H1 (cell line): ENCODE measurements around the gene MYH9. TPM values are rescaled to one million over a fixed set of nuclear protein-coding genes. Genes with fewer than 3 reads are reported as not detected.

Experiments used
- CTCF ChIA-PET: fragments of 300-600 bp; sonication (Branson Sonifier 250); formaldehyde crosslinking; loops from one replicate; lab custom pipeline; 2021; ENCODE audit not compliant: partially characterized antibody; lab: Charles Lee
- POLR2A ChIA-PET: fragments of 300-600 bp; sonication (Branson Sonifier 250); formaldehyde crosslinking; loops from one replicate; lab custom pipeline; 2021; ENCODE audit warnings: inconsistent platforms; ENCODE audit not compliant: partially characterized antibody; lab: Charles Lee
- DNase-seq, 2 experiments: peaks; one replicate each; pipeline versions ENCODE4 v3.0.0 to v3.0.0-alpha.2; 2010 to 2022; ENCODE audit warnings: low spot score in 2 of 2, low read depth in 1 of 2, mixed read lengths in 1 of 2
- FAIRE-seq: peaks from 2 replicates; lab custom pipeline; 2011; peaks lifted over from hg19 to GRCh38; lab: Jason Lieb, UNC
- H2AFZ ChIP-seq: 2 replicates; pipeline ENCODE4 v1.8.1; 2012; ENCODE audit warnings: low read length, inconsistent platforms
- H2AK5ac ChIP-seq: 2 replicates; pipeline ENCODE4 v1.6.1; 2013; ENCODE audit warnings: low read depth, low read length
- H2BK120ac ChIP-seq: replicated peaks from 2 replicates; pipeline ENCODE3; 2013; ENCODE audit warnings: low read depth, low read length, inconsistent platforms
- H2BK12ac ChIP-seq: 2 replicates; pipeline ENCODE4 v1.6.1; 2013; ENCODE audit warnings: low read depth, low read length
- H2BK15ac ChIP-seq: 2 replicates; pipeline ENCODE4 v1.6.1; 2013; ENCODE audit warnings: low read length
- H2BK20ac ChIP-seq: 2 replicates; pipeline ENCODE4 v1.6.1; 2013; ENCODE audit warnings: low read length
- H2BK5ac ChIP-seq: 2 replicates; pipeline ENCODE4 v1.6.1; 2013; ENCODE audit warnings: low read depth, low read length
- H3K14ac ChIP-seq: 2 replicates; pipeline ENCODE4 v1.6.1; 2013; ENCODE audit warnings: inconsistent platforms; ENCODE audit not compliant: insufficient read length
- H3K18ac ChIP-seq: 2 replicates; pipeline ENCODE4 v1.6.1; 2013; ENCODE audit warnings: low read length; ENCODE audit errors: extremely low read depth
- H3K23ac ChIP-seq: 2 replicates; pipeline ENCODE4 v1.6.1; 2013; ENCODE audit warnings: inconsistent platforms; ENCODE audit not compliant: insufficient read length
- H3K23me2 ChIP-seq: 2 replicates; pipeline ENCODE4 v1.6.1; 2013; ENCODE audit warnings: low read depth, low read length
- H3K27ac ChIP-seq: 2 replicates; pipeline ENCODE4 v1.6.1; 2011; ENCODE audit warnings: low read depth, low read length, inconsistent platforms
- H3K27me3 ChIP-seq, 4 experiments: replicated peaks in 1 of 4; 1 replicate in 1 of 4; 2 replicates in 3 of 4; pipeline versions ENCODE4 v1.6.1 to v1.8.1; 2011 to 2013; ENCODE audit warnings: low read length in 3 of 4, mild to moderate bottlenecking in 3 of 4, inconsistent platforms in 2 of 4, mixed read lengths in 2 of 4, moderate library complexity in 1 of 4; ENCODE audit not compliant: control insufficient read depth in 3 of 4, insufficient read depth in 3 of 4; ENCODE audit errors: extremely low read depth in 1 of 4
- H3K36me3 ChIP-seq, 4 experiments: 2 replicates each; pipeline versions ENCODE4 v1.6.1 to v1.8.1; 2011 to 2013; ENCODE audit warnings: mild to moderate bottlenecking in 4 of 4, low read length in 3 of 4, moderate library complexity in 2 of 4, control low read depth in 1 of 4, inconsistent platforms in 1 of 4; ENCODE audit not compliant: insufficient read depth in 4 of 4, control insufficient read depth in 2 of 4
- H3K4ac ChIP-seq: replicated peaks from 2 replicates; pipeline ENCODE3; 2013; ENCODE audit warnings: low read length, low read depth, mixed read lengths, inconsistent platforms; ENCODE audit not compliant: insufficient read length
- H3K4me1 ChIP-seq, 4 experiments: replicated peaks in 1 of 4; 1 replicate in 1 of 4; 2 replicates in 3 of 4; pipeline versions ENCODE4 v1.6.1 to v1.8.1; 2011 to 2013; ENCODE audit warnings: low read length in 3 of 4, inconsistent platforms in 2 of 4, mixed read lengths in 1 of 4; ENCODE audit not compliant: insufficient read depth in 4 of 4, control insufficient read depth in 3 of 4
- H3K4me2 ChIP-seq, 2 experiments: 2 replicates each; pipeline versions ENCODE4 v1.6.1 to v1.8.1; 2011 to 2013; ENCODE audit warnings: low read depth in 2 of 2, low read length in 2 of 2, control low read depth in 1 of 2, inconsistent platforms in 1 of 2, mild to moderate bottlenecking in 1 of 2; ENCODE audit not compliant: insufficient read depth in 1 of 2
- H3K4me3 ChIP-seq, 4 experiments: fragments of 200-600, 300-600 bp in 1 of 4; sonication (generic), shearing (Covaris generic), sonication (Bioruptor Twin) in 1 of 4; 2 replicates each; pipeline versions ENCODE4 v1.5.1 to v1.8.1; 2011 to 2016; ENCODE audit warnings: low read length in 4 of 4, low read depth in 3 of 4, control low read depth in 2 of 4, inconsistent platforms in 2 of 4, mild to moderate bottlenecking in 2 of 4, mixed read lengths in 1 of 4, moderate library complexity in 1 of 4; ENCODE audit not compliant: insufficient read depth in 2 of 4; ENCODE audit errors: extremely low read depth in 1 of 4
- H3K56ac ChIP-seq: replicated peaks from 2 replicates; pipeline ENCODE3; 2013; ENCODE audit warnings: low read depth, mild to moderate bottlenecking, mixed read lengths, low read length, inconsistent platforms; ENCODE audit not compliant: insufficient read length
- H3K79me1 ChIP-seq: 2 replicates; pipeline ENCODE4 v1.6.1; 2013; ENCODE audit warnings: low read depth, low read length, control low read depth
- H3K79me2 ChIP-seq, 2 experiments: 2 replicates each; pipeline versions ENCODE4 v1.6.1 to v1.8.1; 2012 to 2013; ENCODE audit warnings: low read length in 2 of 2, mild to moderate bottlenecking in 2 of 2, inconsistent platforms in 1 of 2; ENCODE audit not compliant: insufficient read depth in 2 of 2, control insufficient read depth in 1 of 2
- H3K9ac ChIP-seq, 4 experiments: replicated peaks in 1 of 4; 1 replicate in 1 of 4; 2 replicates in 3 of 4; pipeline versions ENCODE4 v1.6.1 to v1.8.1; 2011 to 2013; ENCODE audit warnings: low read depth in 3 of 4, low read length in 3 of 4, control low read depth in 2 of 4, mild to moderate bottlenecking in 2 of 4, moderate library complexity in 2 of 4, inconsistent platforms in 1 of 4; ENCODE audit errors: extremely low read depth in 1 of 4
- H3K9me3 ChIP-seq, 2 experiments: 2 replicates each; pipeline versions ENCODE4 v1.6.1 to v1.8.1; 2012 to 2013; ENCODE audit warnings: mild to moderate bottlenecking in 2 of 2, moderate library complexity in 2 of 2, control low read depth in 1 of 2, inconsistent platforms in 1 of 2, low read depth in 1 of 2, low read length in 1 of 2, mixed read lengths in 1 of 2; ENCODE audit not compliant: insufficient read depth in 2 of 2
- H4K20me1 ChIP-seq, 2 experiments: replicated peaks in 1 of 2; 2 replicates each; pipeline versions ENCODE3 to v1.8.1; 2011 to 2013; ENCODE audit warnings: inconsistent platforms in 2 of 2, low read length in 2 of 2, mild to moderate bottlenecking in 1 of 2; ENCODE audit not compliant: insufficient read depth in 2 of 2, control insufficient read depth in 1 of 2
- H4K5ac ChIP-seq: 2 replicates; pipeline ENCODE4 v1.6.1; 2013; ENCODE audit warnings: low read length, low read depth, mixed read lengths, inconsistent platforms; ENCODE audit not compliant: insufficient read length
- H4K8ac ChIP-seq: 2 replicates; pipeline ENCODE4 v1.8.0; 2013; ENCODE audit warnings: mild to moderate bottlenecking, moderate library complexity, low read length, inconsistent platforms; ENCODE audit not compliant: insufficient read depth; ENCODE audit errors: extremely low read depth
- H4K91ac ChIP-seq: replicated peaks from 2 replicates; pipeline ENCODE3; 2013; ENCODE audit warnings: low read length, mixed read lengths, inconsistent platforms; ENCODE audit not compliant: insufficient read length
- ASH2L ChIP-seq: fragments of 200-600, 300-600 bp; sonication (generic); IDR thresholded peaks from one replicate; pipeline ENCODE4 v1.7.1; 2017; ENCODE audit warnings: low read length
- BRCA1 ChIP-seq: IDR thresholded peaks from 2 replicates; pipeline ENCODE4 v1.6.1; 2012; ENCODE audit warnings: low read depth, low read length, improper control_type of control experiment
- PHF8 ChIP-seq: fragments of 200-600 bp; sonication (generic); conservative IDR thresholded peaks from 2 replicates; pipeline ENCODE4 v1.7.1; 2012; ENCODE audit warnings: low read depth, mild to moderate bottlenecking, inconsistent platforms, low read length, moderate library complexity
- POLR2A ChIP-seq, 2 experiments: IDR thresholded peaks; 1 replicate in 1 of 2; 2 replicates in 1 of 2; pipeline ENCODE4 v1.6.1; 2011; ENCODE audit warnings: low read depth in 2 of 2, low read length in 2 of 2, mild to moderate bottlenecking in 2 of 2; ENCODE audit errors: control extremely low read depth in 1 of 2
- RXRA ChIP-seq: IDR thresholded peaks from 2 replicates; pipeline ENCODE4 v1.6.1; 2011; ENCODE audit warnings: low read depth, mild to moderate bottlenecking, low read length, moderate library complexity; ENCODE audit not compliant: insufficient read depth
- TAF7 ChIP-seq: optimal IDR thresholded peaks from 2 replicates; pipeline ENCODE3; 2011; ENCODE audit warnings: low read depth, mild to moderate bottlenecking, inconsistent platforms, low read length, moderate library complexity, borderline replicate concordance
- WGBS, 2 experiments: shearing (Covaris generic) in 1 of 2; methylation state at CpG; one replicate each; pipeline versions ENCODE4 v1.1.6 to v1.1.7; 2013 to 2015; ENCODE audit warnings: low lambda C conversion rate in 2 of 2, mixed read lengths in 2 of 2, inconsistent platforms in 1 of 2, low coverage in 1 of 2, missing lambda C conversion rate in 1 of 2; ENCODE audit not compliant: insufficient replicate concordance in 2 of 2, insufficient coverage in 1 of 2, insufficient read length in 1 of 2; ENCODE audit errors: extremely low coverage in 1 of 2, missing lambda C conversion rate in 1 of 2; 5-methylcytosine and 5-hydroxymethylcytosine counted together
- polyA plus RNA-seq, 7 experiments: library from polyadenylated mRNA; depleted of rRNA in 3 of 7; stranded (reverse) in 5 of 7; unstranded in 2 of 7; fragments of >200 nt in 5 of 7; fragments of 200-250 nt in 2 of 7; gene quantifications; 1 replicate in 5 of 7; 2 replicates in 1 of 7; 4 replicates in 1 of 7; pipeline versions ENCODE4 v1.2.1 to v1.2.3, GENCODE V29; 2011 to 2013; ENCODE audit warnings: missing spikeins in 2 of 7, mixed read lengths in 2 of 7
- total RNA-seq: library from RNA; stranded (reverse); fragmentation: NEBNext Ultra II Directional; extraction: Animal tissue kit (Norgen Biotek cat#: 25700); gene quantifications from 2 replicates; pipeline ENCODE4 v1.2.1, GENCODE V29; 2021

The MYH9 gene
- total and polyA plus RNA-seq, 2 of the 8 experiments (the other 6 are each of a cell fraction or from before 2014, with no cell fraction given) = 24.9 to 322 TPM

GRCh38 chr22:36356708-36357624 is 30.8 kb downstream of the MYH9 start:
- Histone ChIP-seq H4K20me1 (peaks cover 5 to 27% of the 10 kb centered on the region in 2 experiments), H3K79me1 (peaks cover 33% of the 10 kb centered on the region), H3K4me2 (no peak overlapping the region), H3K36me3 (no peaks in the 10 kb centered on the region; a peak in 1 of 8 replicates), H3K23ac (no peak overlapping the region), H2BK15ac (0 out of 2 replicates have a peak overlapping the region, but pooled peaks have one; percentile 63), H2BK120ac (no peak overlapping the region), H2BK12ac (peak overlapping the region; percentile 32), H3K27me3 (no peaks in the 10 kb centered on the region), H3K27ac (peak overlapping the region; percentile 25; the same call in 1 of the 2 replicates), H3K4me3 (no peak overlapping the region), H3K4me1 (peaks cover 13 to 45% (median 31%) of the 10 kb centered on the region in 4 experiments), H3K23me2 (no peaks in the 10 kb centered on the region; the same call in 1 of the 2 replicates), H3K14ac (no peak overlapping the region), H2BK20ac (no peak overlapping the region), H2AFZ (no peak overlapping the region), H4K5ac (no peak overlapping the region), H3K9ac (no peak overlapping the region), H3K79me2 (peaks cover 27 to 94% of the 10 kb centered on the region in 2 experiments), H3K9me3 (no peaks in the 10 kb centered on the region), H4K91ac (no peak overlapping the region), H3K56ac (no peak overlapping the region), H3K18ac (0 out of 2 replicates have a peak overlapping the region, but pooled peaks have one; percentile 6), H4K8ac (peak overlapping the region; percentile 26; the same call in 1 of the 2 replicates), H2BK5ac (peak overlapping the region; percentile 22), H3K4ac (no peak overlapping the region), H2AK5ac (peak overlapping the region; percentile 56)
- TF ChIP-seq ASH2L (no peak), RXRA (no peak), POLR2A (IDR thresholded peaks at IDR 0.05; ENCODE audit: control extremely low read depth in 1 of 2, low read depth in 2 of 2, low read length in 2 of 2) (0 out of 3 replicates have a peak, but pooled peaks of 1 of the 2 experiments have one; percentile 32), TAF7 (no peak), BRCA1 (no peak), PHF8 (no peak)
- FAIRE-seq (no peak), DNase-seq (no peak)
- WGBS, 2 experiments = 95% methylated on average over 25 of the region's 25 CpGs; no CpG with 5 or more reads in 1 of the 2 experiments
- ChIA-PET POLR2A (interaction anchor here (0.9 to 16.5 kb wide), 6 partner anchors 8 to 102 kb away, joined by 3 to 263 read pairs (median 6); partner anchors contain the start of gene MYH9), CTCF (interaction anchor here (0.6 to 1.8 kb wide), 7 partner anchors 8 to 678 kb away, joined by 3 to 5 read pairs (median 3); no protein-coding TSS in a partner anchor)
